NOMO-1 treated with dmso at 0.1 percent for 144 hours (cell line): ENCODE measurements around the gene THOC2.
A peak's percentile ranks its signal among the peaks of the same experiment; 100 is the strongest.
"Not testable (repeated sequence)": the region's sequence is repeated elsewhere in the genome, so short reads cannot be mapped to it uniquely, and the experiment has no call there.

Experiments
- DNase-seq: peaks from one replicate; lab custom pipeline; 2025; ENCODE audit not compliant: unreplicated experiment; lab: John Stamatoyannopoulos, UW

The THOC2 gene

GRCh38 chrX:123732670-123733363, at the start of gene THOC2:
Gene THOC2 (minus strand): TSS chrX:123733052. CDS start chrX:123733022, 30 bp downstream.
- peak; percentile 81 for DNase-seq

GRCh38 chrX:123781786-123782185, 48.9 kb upstream of the THOC2 start:
- not testable (repeated sequence) for DNase-seq

- no peak for DNase-seq
These were observed 47.1 kb upstream of the THOC2 start for GRCh38 chrX:123779908-123780396.

- DNase-seq: no peak
These were observed 40.6 kb upstream of the THOC2 start for GRCh38 chrX:123773258-123773988.

- no peak for DNase-seq
These were observed 38.7 kb upstream of the THOC2 start for GRCh38 chrX:123771449-123772064.

GRCh38 chrX:123764967-123765871, 32.4 kb upstream of the THOC2 start:
- peak; percentile 64 for DNase-seq

- DNase-seq: not testable (repeated sequence)
These were observed 27.0 kb upstream of the THOC2 start for GRCh38 chrX:123759849-123760248.

GRCh38 chrX:123757794-123758193, 24.9 kb upstream of the THOC2 start:
- DNase-seq: not testable (repeated sequence)

- no peak for DNase-seq
These were observed 23.5 kb upstream of the THOC2 start for GRCh38 chrX:123756320-123756719.

- no peak for DNase-seq
These were observed 22.3 kb upstream of the THOC2 start for GRCh38 chrX:123755107-123755506.

GRCh38 chrX:123753656-123754350, 21.0 kb upstream of the THOC2 start:
- no peak for DNase-seq

- DNase-seq: no peak
These were observed 16.8 kb upstream of the THOC2 start for GRCh38 chrX:123749643-123750042.

GRCh38 chrX:123745511-123745910, 12.7 kb upstream of the THOC2 start:
- DNase-seq: no peak

- DNase-seq: no peak
These were observed 10.5 kb upstream of the THOC2 start for GRCh38 chrX:123743312-123743711.

- DNase-seq: no peak
These were observed 9.6 kb upstream of the THOC2 start for GRCh38 chrX:123742440-123742839.

- DNase-seq: peak; percentile 8
These were observed 7.7 kb upstream of the THOC2 start for GRCh38 chrX:123740536-123740935.

- DNase-seq: no peak
These were observed 7.2 kb upstream of the THOC2 start for GRCh38 chrX:123740006-123740405.

- no peak for DNase-seq
These were observed 6.6 kb upstream of the THOC2 start for GRCh38 chrX:123739474-123739873.

GRCh38 chrX:123738378-123738940, 5.6 kb upstream of the THOC2 start:
- DNase-seq: no peak
